ENCODE data around the gene PAMR1.
A peak's percentile ranks its signal among the peaks of the same experiment; 100 is the strongest.

The PAMR1 gene, protein sequence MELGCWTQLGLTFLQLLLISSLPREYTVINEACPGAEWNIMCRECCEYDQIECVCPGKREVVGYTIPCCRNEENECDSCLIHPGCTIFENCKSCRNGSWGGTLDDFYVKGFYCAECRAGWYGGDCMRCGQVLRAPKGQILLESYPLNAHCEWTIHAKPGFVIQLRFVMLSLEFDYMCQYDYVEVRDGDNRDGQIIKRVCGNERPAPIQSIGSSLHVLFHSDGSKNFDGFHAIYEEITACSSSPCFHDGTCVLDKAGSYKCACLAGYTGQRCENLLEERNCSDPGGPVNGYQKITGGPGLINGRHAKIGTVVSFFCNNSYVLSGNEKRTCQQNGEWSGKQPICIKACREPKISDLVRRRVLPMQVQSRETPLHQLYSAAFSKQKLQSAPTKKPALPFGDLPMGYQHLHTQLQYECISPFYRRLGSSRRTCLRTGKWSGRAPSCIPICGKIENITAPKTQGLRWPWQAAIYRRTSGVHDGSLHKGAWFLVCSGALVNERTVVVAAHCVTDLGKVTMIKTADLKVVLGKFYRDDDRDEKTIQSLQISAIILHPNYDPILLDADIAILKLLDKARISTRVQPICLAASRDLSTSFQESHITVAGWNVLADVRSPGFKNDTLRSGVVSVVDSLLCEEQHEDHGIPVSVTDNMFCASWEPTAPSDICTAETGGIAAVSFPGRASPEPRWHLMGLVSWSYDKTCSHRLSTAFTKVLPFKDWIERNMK

DNA sequence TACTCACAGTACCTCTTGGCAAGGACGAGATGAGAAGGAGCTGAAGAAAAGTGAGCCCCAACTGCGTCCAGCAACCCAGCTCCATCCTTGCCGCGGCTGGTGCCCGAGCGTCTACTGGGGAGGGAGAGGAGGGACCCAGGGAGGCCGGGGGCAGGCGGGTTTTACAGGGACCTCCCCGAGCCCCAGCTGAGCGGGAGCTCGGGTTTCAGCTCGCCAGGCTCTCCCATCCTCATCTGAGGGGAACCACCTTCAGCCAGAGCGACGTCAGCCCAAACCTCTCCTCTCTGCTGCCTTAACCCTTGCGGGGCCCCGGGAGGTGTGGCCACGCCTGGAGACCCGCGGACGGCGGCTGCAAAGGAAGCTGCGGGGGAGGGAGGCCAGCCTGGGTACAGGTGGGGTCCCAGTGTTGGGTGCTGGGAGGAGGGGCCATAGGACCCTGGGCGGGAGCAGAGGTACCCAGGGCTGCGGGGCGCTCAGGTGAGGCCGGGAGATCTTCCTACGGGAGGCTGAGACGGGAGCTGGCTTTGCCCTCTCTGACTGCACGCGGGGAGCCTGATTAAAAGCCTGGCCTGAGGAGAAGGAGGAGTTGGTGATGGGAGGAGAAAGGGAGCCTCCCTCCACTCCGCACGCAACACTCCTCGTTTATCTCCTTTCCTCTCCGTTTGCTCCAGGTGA lies at the start of gene PAMR1:
Gene PAMR1, minus strand, starts transcription at position 116 of the 675 bp plus-strand sequence. Its CDS starts 31 bp downstream, at position 85.
- Histone ChIP-seq H3K9me3 (ENCODE audit: control insufficient read depth, insufficient read depth, low read length) (no peaks in the 10 kb centered on the region), H3K9ac (ENCODE audit: low read depth, low read length) (peak within 1 kb of the TSS; percentile 49), H3K4me3 (ENCODE audit: low read depth, low read length) (peak within 1 kb of the TSS; percentile 84), H3K27me3 (ENCODE audit: control insufficient read depth, insufficient read depth, low read length) (peaks cover 10% of the 10 kb centered on the region), H3K4me1 (ENCODE audit: control insufficient read depth, insufficient read depth, low read length) (no peaks in the 10 kb centered on the region), H3K36me3 (ENCODE audit: control insufficient read depth, insufficient read depth, low read length) (no peaks in the 10 kb centered on the region)

DNA sequence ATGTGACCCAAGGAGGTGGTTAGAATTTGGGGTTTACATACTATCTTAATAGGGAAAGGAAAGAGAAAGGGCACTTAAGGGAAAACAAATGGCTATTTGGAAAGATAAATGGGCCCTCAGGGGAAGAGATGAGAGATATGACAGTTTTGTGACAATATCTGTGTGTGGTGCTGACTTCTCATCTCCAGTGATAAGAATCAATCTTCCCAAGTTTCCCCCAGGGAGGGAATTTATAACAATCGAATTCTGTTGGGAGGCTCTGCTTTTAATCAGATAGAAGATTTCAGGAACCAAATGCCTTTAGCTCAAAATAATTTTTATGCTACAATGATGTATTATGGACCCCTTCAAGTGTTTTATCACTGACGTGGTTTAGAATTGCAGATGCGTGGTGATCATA lies 46.3 kb upstream of the PAMR1 start:
- H3K4me1 ChIP-seq (ENCODE audit: control insufficient read depth, insufficient read depth, low read length), result no peaks in the 10 kb centered on the region
- H3K4me3 ChIP-seq (ENCODE audit: low read depth, low read length), result no peak overlapping the region
- no peaks in the 10 kb centered on the region for H3K27me3 ChIP-seq (ENCODE audit: control insufficient read depth, insufficient read depth, low read length)
- H3K9ac ChIP-seq (ENCODE audit: low read depth, low read length), result no peak overlapping the region
- no peaks in the 10 kb centered on the region for H3K9me3 ChIP-seq (ENCODE audit: control insufficient read depth, insufficient read depth, low read length)
- no peaks in the 10 kb centered on the region for H3K36me3 ChIP-seq (ENCODE audit: control insufficient read depth, insufficient read depth, low read length)

DNA sequence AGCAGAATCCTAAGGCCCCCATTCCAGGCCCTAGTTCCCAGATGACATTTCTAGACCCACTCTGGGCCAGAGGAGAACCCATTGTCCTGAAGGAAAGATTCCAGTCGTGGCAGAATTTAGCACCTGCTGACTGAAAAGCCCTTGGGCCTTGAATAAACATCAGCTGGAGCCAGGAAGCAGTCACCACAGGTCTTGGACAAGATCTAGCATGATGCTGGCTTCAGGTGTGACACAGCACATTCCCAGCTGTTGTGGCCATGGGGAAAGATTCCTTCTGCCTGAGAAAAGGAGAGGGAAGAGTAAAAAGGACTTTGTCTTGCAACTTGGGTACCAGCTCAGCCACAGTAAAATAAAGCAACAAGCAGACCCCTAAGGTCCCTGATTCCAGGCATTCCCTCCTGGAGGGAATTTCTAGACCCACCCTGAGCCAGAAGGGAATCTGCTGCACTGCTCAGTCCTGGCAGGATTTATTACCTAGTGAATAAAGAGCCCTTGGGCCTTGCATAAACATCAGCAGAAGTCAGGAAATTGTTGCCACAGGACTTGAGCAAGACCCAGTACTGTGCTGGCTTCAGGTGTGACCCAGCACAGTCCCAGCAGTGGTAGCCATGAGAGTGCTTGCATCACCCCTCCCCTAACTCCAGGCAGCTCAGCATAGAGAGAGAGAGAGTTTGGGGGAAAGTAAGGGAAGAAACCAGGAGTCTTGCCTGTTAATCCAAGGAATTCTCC lies 42.5 kb upstream of the PAMR1 start:
- Histone ChIP-seq H3K36me3 (ENCODE audit: control insufficient read depth, insufficient read depth, low read length) (no peaks in the 10 kb centered on the region), H3K9me3 (ENCODE audit: control insufficient read depth, insufficient read depth, low read length) (no peaks in the 10 kb centered on the region), H3K27me3 (ENCODE audit: control insufficient read depth, insufficient read depth, low read length) (no peaks in the 10 kb centered on the region), H3K4me3 (ENCODE audit: low read depth, low read length) (no peak overlapping the region), H3K4me1 (ENCODE audit: control insufficient read depth, insufficient read depth, low read length) (no peaks in the 10 kb centered on the region), H3K9ac (ENCODE audit: low read depth, low read length) (no peak overlapping the region)

DNA sequence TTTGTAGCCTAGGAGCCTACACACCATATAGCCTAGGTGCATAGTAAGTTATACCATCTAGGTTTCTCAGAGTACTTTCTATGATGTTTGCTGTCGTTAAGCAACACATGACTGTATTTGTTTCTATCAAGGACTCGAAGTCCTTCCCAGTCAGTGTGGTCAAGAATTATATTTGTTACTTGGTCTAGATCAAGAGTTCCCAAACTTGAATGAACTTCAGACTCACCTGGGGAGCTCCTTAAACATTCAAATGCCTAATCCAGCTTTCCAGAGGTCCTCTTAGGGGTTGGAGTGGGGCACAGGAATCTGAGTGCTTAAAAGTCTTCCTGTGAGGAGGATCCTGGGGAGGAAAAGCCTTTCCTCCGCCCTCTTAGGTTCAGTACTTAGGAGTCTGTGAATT lies 41.5 kb upstream of the PAMR1 start:
- no peak overlapping the region for H3K9ac ChIP-seq (ENCODE audit: low read depth, low read length)
- H3K9me3 ChIP-seq (ENCODE audit: control insufficient read depth, insufficient read depth, low read length), result no peaks in the 10 kb centered on the region
- H3K4me3 ChIP-seq (ENCODE audit: low read depth, low read length), result no peak overlapping the region
- H3K27me3 ChIP-seq (ENCODE audit: control insufficient read depth, insufficient read depth, low read length), result no peaks in the 10 kb centered on the region
- no peaks in the 10 kb centered on the region for H3K4me1 ChIP-seq (ENCODE audit: control insufficient read depth, insufficient read depth, low read length)
- H3K36me3 ChIP-seq (ENCODE audit: control insufficient read depth, insufficient read depth, low read length), result no peaks in the 10 kb centered on the region

DNA sequence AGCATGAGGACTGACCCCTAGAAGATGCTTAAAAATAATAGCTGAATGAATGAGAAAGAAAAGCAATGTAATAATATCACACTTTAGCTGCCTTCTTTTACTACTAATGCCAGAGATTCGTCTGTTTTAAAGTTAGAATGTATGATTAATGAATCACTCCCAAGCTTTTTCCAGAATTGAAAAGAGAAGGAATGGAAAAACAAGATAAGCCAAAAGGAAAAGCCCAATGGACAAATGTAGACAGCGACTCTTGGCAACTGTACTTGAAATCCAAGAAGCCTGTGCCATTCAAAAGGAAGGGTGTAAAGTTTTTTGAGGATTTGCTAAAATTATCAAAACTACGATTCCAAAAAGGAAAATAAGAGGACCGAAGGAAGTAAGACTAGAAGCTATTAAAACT lies 40.8 kb upstream of the PAMR1 start:
- Histone ChIP-seq H3K36me3 (ENCODE audit: control insufficient read depth, insufficient read depth, low read length) (no peaks in the 10 kb centered on the region), H3K9me3 (ENCODE audit: control insufficient read depth, insufficient read depth, low read length) (no peaks in the 10 kb centered on the region), H3K4me3 (ENCODE audit: low read depth, low read length) (no peak overlapping the region), H3K9ac (ENCODE audit: low read depth, low read length) (no peak overlapping the region), H3K4me1 (ENCODE audit: control insufficient read depth, insufficient read depth, low read length) (no peaks in the 10 kb centered on the region), H3K27me3 (ENCODE audit: control insufficient read depth, insufficient read depth, low read length) (no peaks in the 10 kb centered on the region)

DNA sequence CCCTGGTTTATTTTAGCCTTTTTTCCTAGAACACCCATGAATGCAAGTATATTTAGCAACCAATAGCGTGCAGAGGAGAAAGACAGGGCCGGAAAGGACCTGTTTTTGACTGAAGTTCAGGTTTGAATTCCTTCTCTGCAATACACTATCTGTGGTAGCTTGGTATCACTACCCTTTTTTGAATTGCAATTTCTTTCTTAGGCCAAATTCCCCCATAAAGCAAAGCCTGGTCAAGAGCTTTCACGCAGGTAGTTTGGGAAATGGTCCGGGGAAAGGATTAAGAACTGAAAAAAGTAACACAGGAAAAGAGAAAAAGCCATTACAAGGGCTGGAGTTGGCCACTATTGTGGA lies 38.8 kb upstream of the PAMR1 start:
- Histone ChIP-seq H3K36me3 (ENCODE audit: control insufficient read depth, insufficient read depth, low read length) (no peaks in the 10 kb centered on the region), H3K4me3 (ENCODE audit: low read depth, low read length) (no peak overlapping the region), H3K9ac (ENCODE audit: low read depth, low read length) (no peak overlapping the region), H3K9me3 (ENCODE audit: control insufficient read depth, insufficient read depth, low read length) (no peaks in the 10 kb centered on the region), H3K4me1 (ENCODE audit: control insufficient read depth, insufficient read depth, low read length) (no peaks in the 10 kb centered on the region), H3K27me3 (ENCODE audit: control insufficient read depth, insufficient read depth, low read length) (no peaks in the 10 kb centered on the region)

DNA sequence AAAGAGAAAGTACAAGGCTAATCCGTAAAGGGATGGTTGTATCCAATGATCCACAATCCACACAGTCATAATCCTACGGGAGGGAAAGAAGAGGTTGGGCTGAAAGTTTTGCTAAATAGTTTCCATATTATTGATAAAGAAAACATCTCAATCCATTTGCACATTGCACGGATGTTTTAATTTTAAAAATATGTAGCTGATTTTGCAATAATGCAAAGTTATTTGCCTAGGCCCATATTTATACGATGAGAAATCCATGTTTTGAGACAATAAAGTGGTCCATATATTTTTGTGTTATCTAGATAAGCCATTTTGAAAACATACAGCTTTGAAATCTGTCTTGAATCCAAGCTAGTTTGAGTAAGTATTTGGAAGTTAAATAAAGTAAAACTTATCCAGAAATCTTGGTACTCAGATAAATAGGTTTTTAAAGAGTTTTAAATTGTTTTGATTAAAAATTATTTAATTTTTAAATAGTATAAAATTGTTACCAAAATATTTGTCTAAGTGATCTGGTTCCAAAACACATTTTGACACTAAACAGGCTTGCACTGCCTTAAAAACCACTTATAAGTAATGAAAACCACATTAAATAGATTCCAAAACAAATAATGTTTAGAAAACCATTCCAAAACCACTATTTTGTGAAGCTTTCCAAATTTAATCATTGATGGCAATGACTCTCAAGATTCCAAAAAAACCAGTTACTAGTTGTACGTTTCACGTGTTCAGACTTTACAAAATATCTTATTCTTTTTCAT lies 38.2 kb upstream of the PAMR1 start:
- no peaks in the 10 kb centered on the region for H3K36me3 ChIP-seq (ENCODE audit: control insufficient read depth, insufficient read depth, low read length)
- no peak overlapping the region for H3K4me3 ChIP-seq (ENCODE audit: low read depth, low read length)
- H3K4me1 ChIP-seq (ENCODE audit: control insufficient read depth, insufficient read depth, low read length), result no peaks in the 10 kb centered on the region
- no peaks in the 10 kb centered on the region for H3K27me3 ChIP-seq (ENCODE audit: control insufficient read depth, insufficient read depth, low read length)
- no peaks in the 10 kb centered on the region for H3K9me3 ChIP-seq (ENCODE audit: control insufficient read depth, insufficient read depth, low read length)
- no peak overlapping the region for H3K9ac ChIP-seq (ENCODE audit: low read depth, low read length)

DNA sequence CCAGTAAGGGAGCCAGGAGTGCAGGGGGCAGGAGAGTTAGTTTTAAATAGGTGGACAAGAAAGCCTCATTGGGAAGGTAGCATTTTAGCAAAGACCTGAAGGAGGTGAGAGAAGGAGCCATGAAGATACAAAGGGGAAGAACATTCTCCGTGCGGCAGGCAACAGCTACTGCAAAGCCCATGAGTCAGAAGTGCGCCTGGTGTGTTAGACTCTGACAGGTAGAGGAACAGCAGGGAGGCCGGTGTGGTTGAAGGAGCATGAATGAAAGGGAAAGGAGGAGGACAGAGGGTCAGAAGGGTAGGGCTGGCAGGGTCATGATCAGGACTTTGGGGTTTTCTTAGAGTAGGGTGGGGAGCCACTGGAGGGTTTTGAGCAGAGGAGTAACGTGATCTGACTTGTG lies 34.5 kb upstream of the PAMR1 start:
- Histone ChIP-seq H3K27me3 (ENCODE audit: control insufficient read depth, insufficient read depth, low read length) (no peaks in the 10 kb centered on the region), H3K9ac (ENCODE audit: low read depth, low read length) (no peak overlapping the region), H3K4me3 (ENCODE audit: low read depth, low read length) (no peak overlapping the region), H3K4me1 (ENCODE audit: control insufficient read depth, insufficient read depth, low read length) (no peaks in the 10 kb centered on the region), H3K36me3 (ENCODE audit: control insufficient read depth, insufficient read depth, low read length) (no peaks in the 10 kb centered on the region), H3K9me3 (ENCODE audit: control insufficient read depth, insufficient read depth, low read length) (no peaks in the 10 kb centered on the region)

DNA sequence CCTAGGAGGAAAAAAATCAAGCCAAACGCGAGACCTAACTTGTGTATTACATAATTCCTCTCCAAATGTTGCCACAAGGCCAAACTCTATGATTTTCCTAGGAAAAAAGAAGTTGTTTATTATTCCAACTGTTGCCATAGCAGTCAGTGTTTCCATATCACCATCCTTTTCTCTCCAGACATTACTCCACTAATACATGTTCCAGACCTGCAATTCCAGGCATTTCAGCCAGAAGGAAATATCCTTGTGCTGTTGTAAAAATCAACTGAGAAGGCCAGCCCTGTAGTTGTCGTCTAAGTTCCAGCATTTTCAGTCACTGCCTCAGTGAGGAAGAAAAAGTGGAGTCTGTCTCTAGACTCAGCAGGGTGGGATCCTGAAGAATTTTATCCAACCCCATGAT lies 33.1 kb upstream of the PAMR1 start:
- no peaks in the 10 kb centered on the region for H3K27me3 ChIP-seq (ENCODE audit: control insufficient read depth, insufficient read depth, low read length)
- no peaks in the 10 kb centered on the region for H3K4me1 ChIP-seq (ENCODE audit: control insufficient read depth, insufficient read depth, low read length)
- H3K9me3 ChIP-seq (ENCODE audit: control insufficient read depth, insufficient read depth, low read length), result no peaks in the 10 kb centered on the region
- no peaks in the 10 kb centered on the region for H3K36me3 ChIP-seq (ENCODE audit: control insufficient read depth, insufficient read depth, low read length)
- H3K9ac ChIP-seq (ENCODE audit: low read depth, low read length), result no peak overlapping the region
- no peak overlapping the region for H3K4me3 ChIP-seq (ENCODE audit: low read depth, low read length)

DNA sequence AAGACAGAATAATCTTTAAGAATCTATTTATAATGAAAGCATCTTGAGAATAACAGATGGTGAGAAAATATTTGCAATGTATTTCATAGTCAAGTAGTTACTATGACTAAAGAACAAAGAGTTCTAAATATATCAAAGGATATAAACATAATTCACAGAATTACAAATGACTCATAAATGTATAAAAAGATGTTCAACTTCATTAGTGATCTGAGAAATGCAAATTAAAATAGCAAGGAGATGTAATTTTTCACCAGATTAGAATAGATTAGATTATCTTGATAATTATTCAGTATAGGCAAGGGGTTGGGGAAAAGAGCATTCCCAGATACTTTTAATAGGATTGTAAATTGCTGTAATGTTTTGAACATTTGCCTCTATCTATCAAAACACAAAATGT lies 30.1 kb upstream of the PAMR1 start:
- no peak overlapping the region for H3K9ac ChIP-seq (ENCODE audit: low read depth, low read length)
- H3K4me3 ChIP-seq (ENCODE audit: low read depth, low read length), result no peak overlapping the region
- H3K4me1 ChIP-seq (ENCODE audit: control insufficient read depth, insufficient read depth, low read length), result no peaks in the 10 kb centered on the region
- no peaks in the 10 kb centered on the region for H3K27me3 ChIP-seq (ENCODE audit: control insufficient read depth, insufficient read depth, low read length)
- no peaks in the 10 kb centered on the region for H3K9me3 ChIP-seq (ENCODE audit: control insufficient read depth, insufficient read depth, low read length)
- no peaks in the 10 kb centered on the region for H3K36me3 ChIP-seq (ENCODE audit: control insufficient read depth, insufficient read depth, low read length)
